Measurements from ENCODE around the gene DNASE1L2. TPM values are rescaled to one million over a fixed set of nuclear protein-coding genes. Genes with fewer than 3 reads are reported as not detected.

Gene DNASE1L2
- total RNA-seq, 1 donor from 2014 or later: 0.21 TPM

- H3K36me3 ChIP-seq (ENCODE audit: control insufficient read depth, insufficient read depth, low read length): peaks cover 2% of the 10 kb centered on the region
- no peak for DNase-seq (ENCODE audit: low read depth)
- no peak for TF ChIP-seq CTCF (IDR thresholded peaks at IDR 0.05; ENCODE audit: insufficient read depth, low read length, poor library complexity, severe bottlenecking)
- no peak overlapping the region for H3K4me3 ChIP-seq (ENCODE audit: low read depth, low read length)
- H3K27me3 ChIP-seq (ENCODE audit: control insufficient read depth, insufficient read depth, low read length): no peaks in the 10 kb centered on the region
Measured at GRCh38 chr16:2230376-2230775, 5.9 kb upstream of the DNASE1L2 start.

- TF ChIP-seq CTCF (IDR thresholded peaks at IDR 0.05; ENCODE audit: insufficient read depth, low read length, poor library complexity, severe bottlenecking): no peak
- Histone ChIP-seq H3K36me3 (ENCODE audit: control insufficient read depth, insufficient read depth, low read length) (peaks cover 3% of the 10 kb centered on the region), H3K4me3 (ENCODE audit: low read depth, low read length) (no peak overlapping the region), H3K27me3 (ENCODE audit: control insufficient read depth, insufficient read depth, low read length) (peaks cover 5% of the 10 kb centered on the region)
- no peak for DNase-seq (ENCODE audit: low read depth)
Measured at GRCh38 chr16:2231016-2231931, 5.0 kb upstream of the DNASE1L2 start.

- no peak for DNase-seq (ENCODE audit: low read depth)
- no peak overlapping the region for H3K4me3 ChIP-seq (ENCODE audit: low read depth, low read length)
- no peak for TF ChIP-seq CTCF (IDR thresholded peaks at IDR 0.05; ENCODE audit: insufficient read depth, low read length, poor library complexity, severe bottlenecking)
- H3K27me3 ChIP-seq (ENCODE audit: control insufficient read depth, insufficient read depth, low read length): peaks cover 15% of the 10 kb centered on the region
- peaks cover 3% of the 10 kb centered on the region for H3K36me3 ChIP-seq (ENCODE audit: control insufficient read depth, insufficient read depth, low read length)
Measured at GRCh38 chr16:2232094-2232990, 3.9 kb upstream of the DNASE1L2 start.

GRCh38 chr16:2233046-2233775, 3.0 kb upstream of the DNASE1L2 start:
- peaks cover 3% of the 10 kb centered on the region for H3K36me3 ChIP-seq (ENCODE audit: control insufficient read depth, insufficient read depth, low read length)
- peaks cover 24% of the 10 kb centered on the region for H3K27me3 ChIP-seq (ENCODE audit: control insufficient read depth, insufficient read depth, low read length)
- no peak overlapping the region for H3K4me3 ChIP-seq (ENCODE audit: low read depth, low read length)
- no peak for TF ChIP-seq CTCF (IDR thresholded peaks at IDR 0.05; ENCODE audit: insufficient read depth, low read length, poor library complexity, severe bottlenecking)
- no peak for DNase-seq (ENCODE audit: low read depth)

GRCh38 chr16:2233872-2234812, 2.1 kb upstream of the DNASE1L2 start:
- H3K36me3 ChIP-seq (ENCODE audit: control insufficient read depth, insufficient read depth, low read length): peaks cover 3% of the 10 kb centered on the region
- no peak for TF ChIP-seq CTCF (IDR thresholded peaks at IDR 0.05; ENCODE audit: insufficient read depth, low read length, poor library complexity, severe bottlenecking)
- no peak overlapping the region for H3K4me3 ChIP-seq (ENCODE audit: low read depth, low read length)
- no peak for DNase-seq (ENCODE audit: low read depth)
- H3K27me3 ChIP-seq (ENCODE audit: control insufficient read depth, insufficient read depth, low read length): peaks cover 24% of the 10 kb centered on the region
